ENCODE results near the gene ITGB5. TPM values are rescaled to one million over a fixed set of nuclear protein-coding genes. Genes with fewer than 3 reads are reported as not detected.

The ITGB5 gene
- total RNA-seq, 1 donor: 10.4 TPM

DNA sequence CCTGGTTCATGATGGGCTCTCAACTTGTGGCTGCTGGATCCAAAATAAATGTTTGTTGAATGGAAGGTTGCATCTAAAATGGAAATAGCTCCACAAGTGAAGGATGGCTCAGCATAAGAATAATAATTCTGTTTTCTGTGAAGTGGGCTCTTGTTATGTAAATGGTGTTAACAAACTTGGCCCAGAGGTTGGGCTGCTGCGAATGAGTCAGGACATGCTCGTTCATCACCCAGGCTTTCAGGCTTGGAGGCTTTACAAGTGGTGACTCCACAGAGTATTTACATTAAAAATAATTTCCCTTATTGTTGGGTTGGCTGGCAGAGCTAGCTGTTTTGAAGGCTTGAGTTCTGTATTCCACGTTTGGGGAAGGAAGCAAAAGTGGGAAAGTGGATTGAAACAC lies 60.5 kb downstream of the ITGB5 start:
- Histone ChIP-seq H3K4me1 (ENCODE audit: insufficient read depth, low read length) (peaks cover 16% of the 10 kb centered on the region), H3K4me3 (ENCODE audit: low read length) (no peak overlapping the region), H3K9me3 (ENCODE audit: low read depth, low read length) (no peaks in the 10 kb centered on the region), H3K27me3 (ENCODE audit: insufficient read depth, low read length) (no peaks in the 10 kb centered on the region)

- Histone ChIP-seq H3K9me3 (ENCODE audit: low read depth, low read length) (no peaks in the 10 kb centered on the region), H3K4me3 (ENCODE audit: low read length) (no peak overlapping the region), H3K27me3 (ENCODE audit: insufficient read depth, low read length) (no peaks in the 10 kb centered on the region), H3K4me1 (ENCODE audit: insufficient read depth, low read length) (peaks cover 4% of the 10 kb centered on the region)
These were observed 62.8 kb downstream of the ITGB5 start for GRCh38 chr3:124824286-124824915.

DNA sequence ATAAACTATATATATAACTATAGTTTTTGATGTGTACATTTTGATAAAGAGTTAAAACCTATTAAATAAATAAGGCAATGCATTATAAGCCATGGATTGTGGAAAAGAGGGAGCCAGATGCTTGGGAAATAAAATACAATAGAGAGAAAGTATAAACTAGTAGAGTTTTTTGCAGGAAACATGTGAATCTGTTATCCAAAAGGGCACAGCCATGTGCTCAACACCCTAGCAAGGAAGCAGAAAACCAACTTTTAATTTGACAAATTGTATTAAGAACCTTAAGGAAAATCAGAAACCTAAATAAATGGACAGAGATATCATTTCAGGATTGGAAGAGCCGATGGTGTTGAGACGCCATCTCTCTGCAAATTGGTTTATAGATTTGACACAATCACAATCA lies 63.5 kb downstream of the ITGB5 start:
- Histone ChIP-seq H3K9me3 (ENCODE audit: low read depth, low read length) (no peaks in the 10 kb centered on the region), H3K4me3 (ENCODE audit: low read length) (no peak overlapping the region), H3K4me1 (ENCODE audit: insufficient read depth, low read length) (no peaks in the 10 kb centered on the region), H3K27me3 (ENCODE audit: insufficient read depth, low read length) (peaks cover 2% of the 10 kb centered on the region)

DNA sequence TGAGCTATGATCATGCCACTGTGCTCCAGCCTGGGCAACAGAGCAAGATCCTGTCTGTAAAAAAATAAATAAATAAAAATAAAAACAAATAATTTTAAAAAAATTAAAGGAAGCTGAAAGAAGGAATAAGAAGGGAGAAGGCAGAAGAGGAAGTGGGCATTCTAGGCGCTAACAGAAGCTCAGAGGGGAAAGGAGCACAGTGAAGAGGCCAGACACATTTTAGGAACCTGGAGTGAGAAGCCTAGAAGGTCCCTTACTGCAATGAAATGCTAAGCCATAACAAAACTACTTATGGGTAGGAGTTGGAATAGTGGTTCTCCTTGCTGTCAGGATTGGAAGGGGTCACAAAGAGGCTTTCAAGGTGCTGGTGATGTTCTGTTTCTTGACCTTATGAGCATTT lies 64.0 kb downstream of the ITGB5 start:
- Histone ChIP-seq H3K27me3 (ENCODE audit: insufficient read depth, low read length) (peaks cover 2% of the 10 kb centered on the region), H3K9me3 (ENCODE audit: low read depth, low read length) (no peaks in the 10 kb centered on the region), H3K4me1 (ENCODE audit: insufficient read depth, low read length) (no peaks in the 10 kb centered on the region), H3K4me3 (ENCODE audit: low read length) (no peak overlapping the region)

- H3K4me1 ChIP-seq (ENCODE audit: insufficient read depth, low read length): no peaks in the 10 kb centered on the region
- no peak overlapping the region for H3K4me3 ChIP-seq (ENCODE audit: low read length)
- H3K9me3 ChIP-seq (ENCODE audit: low read depth, low read length): no peaks in the 10 kb centered on the region
- peaks cover 2% of the 10 kb centered on the region for H3K27me3 ChIP-seq (ENCODE audit: insufficient read depth, low read length)
These were observed 65.8 kb downstream of the ITGB5 start for GRCh38 chr3:124821356-124821755.

DNA sequence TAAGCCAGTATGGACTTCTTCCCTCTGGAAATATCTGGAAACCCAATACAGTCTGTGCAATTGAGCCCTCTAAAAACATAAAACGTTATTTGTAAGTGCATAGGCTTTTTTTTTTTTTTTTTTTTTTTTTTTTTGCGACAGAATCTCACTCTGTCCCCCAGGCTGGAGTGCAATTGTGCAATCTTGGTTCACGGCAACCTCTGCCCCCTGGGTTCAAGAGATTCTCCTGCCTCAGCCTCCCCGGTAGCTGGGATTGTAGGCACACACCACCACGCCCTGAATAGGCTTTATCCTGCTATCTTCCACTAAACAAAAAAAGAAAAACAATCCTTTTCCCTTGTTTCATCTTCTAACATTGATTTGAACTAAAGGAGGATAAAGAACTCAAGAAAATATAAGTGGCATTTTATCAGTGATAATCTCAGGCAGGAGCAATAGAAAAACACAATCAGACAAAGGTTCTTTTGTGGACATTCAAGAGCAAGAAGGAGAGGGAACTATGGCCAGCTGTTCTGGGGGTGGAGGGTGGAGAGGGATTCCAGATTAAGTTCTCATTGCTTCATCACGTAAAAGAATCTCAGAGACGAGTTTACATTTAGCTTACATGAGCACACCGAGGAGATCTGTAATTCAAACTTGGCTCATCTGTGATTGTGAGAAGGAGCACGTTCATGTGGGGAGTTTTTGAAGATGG lies 68.6 kb downstream of the ITGB5 start:
- H3K4me1 ChIP-seq (ENCODE audit: insufficient read depth, low read length): no peaks in the 10 kb centered on the region
- peaks cover 2% of the 10 kb centered on the region for H3K27me3 ChIP-seq (ENCODE audit: insufficient read depth, low read length)
- H3K9me3 ChIP-seq (ENCODE audit: low read depth, low read length): no peaks in the 10 kb centered on the region
- H3K4me3 ChIP-seq (ENCODE audit: low read length): no peak overlapping the region

GRCh38 chr3:124817079-124817478 lies 70.1 kb downstream of the ITGB5 start:
- H3K27me3 ChIP-seq (ENCODE audit: insufficient read depth, low read length): peaks cover 2% of the 10 kb centered on the region
- H3K4me1 ChIP-seq (ENCODE audit: insufficient read depth, low read length): no peaks in the 10 kb centered on the region
- H3K4me3 ChIP-seq (ENCODE audit: low read length): no peak overlapping the region

GRCh38 chr3:124816206-124816605 lies 71.0 kb downstream of the ITGB5 start:
- no peaks in the 10 kb centered on the region for H3K9me3 ChIP-seq (ENCODE audit: low read depth, low read length)
- peaks cover 2% of the 10 kb centered on the region for H3K27me3 ChIP-seq (ENCODE audit: insufficient read depth, low read length)
- H3K4me1 ChIP-seq (ENCODE audit: insufficient read depth, low read length): no peaks in the 10 kb centered on the region
- H3K4me3 ChIP-seq (ENCODE audit: low read length): no peak overlapping the region

More at GRCh38 chr3:124817079-124817478, 70.1 kb downstream of the ITGB5 start:
- H3K9me3 ChIP-seq (ENCODE audit: low read depth, low read length): no peaks in the 10 kb centered on the region

- Histone ChIP-seq H3K4me3 (ENCODE audit: low read length) (no peak overlapping the region), H3K9me3 (ENCODE audit: low read depth, low read length) (no peaks in the 10 kb centered on the region), H3K27me3 (ENCODE audit: insufficient read depth, low read length) (peaks cover 2% of the 10 kb centered on the region), H3K4me1 (ENCODE audit: insufficient read depth, low read length) (no peaks in the 10 kb centered on the region)
These were observed 71.4 kb downstream of the ITGB5 start for GRCh38 chr3:124815781-124816180.

GRCh38 chr3:124814620-124815421 lies 72.3 kb downstream of the ITGB5 start:
- H3K27me3 ChIP-seq (ENCODE audit: insufficient read depth, low read length): peaks cover 2% of the 10 kb centered on the region
- no peaks in the 10 kb centered on the region for H3K9me3 ChIP-seq (ENCODE audit: low read depth, low read length)
- no peak overlapping the region for H3K4me3 ChIP-seq (ENCODE audit: low read length)
- no peaks in the 10 kb centered on the region for H3K4me1 ChIP-seq (ENCODE audit: insufficient read depth, low read length)

DNA sequence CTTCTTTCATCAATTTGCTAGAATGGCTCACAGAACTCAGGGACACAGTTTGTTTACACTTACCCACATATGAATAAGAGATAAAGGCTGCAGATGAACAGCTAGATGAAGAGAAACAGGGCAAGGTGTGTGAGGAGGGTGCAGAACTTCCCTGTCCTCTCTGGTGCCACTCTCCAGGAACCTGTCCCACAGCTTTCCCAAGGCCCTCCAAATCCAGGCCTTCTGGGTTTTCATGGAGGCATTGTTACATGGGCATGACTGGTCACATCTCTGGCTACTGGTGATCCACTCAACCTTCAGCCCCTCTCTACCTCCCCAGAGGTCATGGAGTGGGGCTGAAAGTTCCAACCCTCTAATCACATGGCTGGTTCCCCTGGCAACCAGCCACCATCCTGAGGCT lies 73.6 kb downstream of the ITGB5 start:
- H3K27me3 ChIP-seq (ENCODE audit: insufficient read depth, low read length): no peaks in the 10 kb centered on the region
- no peaks in the 10 kb centered on the region for H3K4me1 ChIP-seq (ENCODE audit: insufficient read depth, low read length)
- no peaks in the 10 kb centered on the region for H3K9me3 ChIP-seq (ENCODE audit: low read depth, low read length)
- no peak overlapping the region for H3K4me3 ChIP-seq (ENCODE audit: low read length)

DNA sequence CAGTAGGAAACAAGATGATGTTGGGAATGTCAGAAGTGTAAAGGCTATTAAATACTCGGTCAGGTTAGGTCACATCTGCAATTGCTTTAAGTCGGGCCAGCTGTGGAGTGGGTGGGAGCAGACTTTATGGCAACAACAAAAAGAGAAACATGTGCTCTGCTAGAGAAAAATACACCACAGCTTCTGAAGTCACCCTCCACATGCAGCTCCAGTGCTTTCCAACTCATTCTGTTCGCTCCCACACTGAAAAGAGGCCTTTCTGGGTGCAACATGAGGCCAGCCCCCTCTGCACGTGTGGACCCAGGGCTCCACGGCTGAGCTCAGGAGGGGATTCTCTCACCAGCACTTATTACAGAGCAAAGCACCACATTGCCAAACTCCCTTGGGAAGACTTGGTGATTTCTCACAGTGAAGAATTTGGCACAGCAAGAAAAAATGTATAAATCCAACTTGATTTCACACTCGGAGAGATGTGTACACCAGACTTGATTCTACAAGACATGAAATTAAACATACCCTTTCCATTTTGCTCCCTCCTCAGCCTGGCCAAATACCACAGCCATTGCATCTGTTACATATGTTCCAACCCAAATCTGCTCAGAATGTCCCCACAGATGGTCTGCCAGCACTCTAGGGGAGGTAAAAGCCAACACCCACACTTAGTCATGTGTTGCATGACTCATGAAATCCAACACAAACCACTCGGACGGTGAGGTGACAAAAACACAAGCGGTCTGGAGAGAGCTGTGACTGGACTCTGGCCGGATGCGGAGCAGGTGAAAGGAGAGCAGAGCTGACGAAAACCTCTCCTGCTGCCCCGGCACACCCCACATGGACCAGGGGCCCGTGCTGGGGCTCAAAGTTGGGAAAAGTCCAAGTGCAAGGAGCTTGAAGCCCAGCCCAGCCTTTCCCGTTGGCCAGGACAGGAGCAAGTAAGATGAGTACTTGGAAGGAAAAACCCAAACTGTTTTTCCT lies 74.6 kb downstream of the ITGB5 start:
- Histone ChIP-seq H3K9me3 (ENCODE audit: low read depth, low read length) (no peaks in the 10 kb centered on the region), H3K27me3 (ENCODE audit: insufficient read depth, low read length) (no peaks in the 10 kb centered on the region), H3K4me3 (ENCODE audit: low read length) (no peak overlapping the region)

DNA sequence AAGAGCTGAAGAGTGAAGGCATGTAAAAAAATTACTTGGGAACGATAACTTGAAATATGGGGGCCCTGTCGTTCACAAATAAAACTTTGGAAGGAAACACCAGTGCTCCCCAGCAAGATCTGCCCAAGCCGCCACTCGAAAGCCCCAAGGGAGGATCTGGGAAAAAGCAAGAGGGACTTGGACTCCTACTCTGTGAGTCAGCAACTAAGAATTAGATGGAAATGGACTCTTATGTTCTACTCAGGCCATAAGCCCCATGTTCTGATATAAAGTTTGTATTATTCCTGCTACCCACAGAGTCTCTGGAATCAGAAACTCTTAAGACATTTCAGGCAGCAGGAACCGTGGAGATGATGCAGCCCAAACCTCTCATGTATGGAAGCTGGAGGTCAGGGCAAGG lies 75.7 kb downstream of the ITGB5 start:
- Histone ChIP-seq H3K9me3 (ENCODE audit: low read depth, low read length) (no peaks in the 10 kb centered on the region), H3K27me3 (ENCODE audit: insufficient read depth, low read length) (no peaks in the 10 kb centered on the region), H3K4me1 (ENCODE audit: insufficient read depth, low read length) (no peaks in the 10 kb centered on the region), H3K4me3 (ENCODE audit: low read length) (no peak overlapping the region)

More for the DNA sequence above, 74.6 kb downstream of the ITGB5 start:
- H3K4me1 ChIP-seq (ENCODE audit: insufficient read depth, low read length): no peaks in the 10 kb centered on the region

DNA sequence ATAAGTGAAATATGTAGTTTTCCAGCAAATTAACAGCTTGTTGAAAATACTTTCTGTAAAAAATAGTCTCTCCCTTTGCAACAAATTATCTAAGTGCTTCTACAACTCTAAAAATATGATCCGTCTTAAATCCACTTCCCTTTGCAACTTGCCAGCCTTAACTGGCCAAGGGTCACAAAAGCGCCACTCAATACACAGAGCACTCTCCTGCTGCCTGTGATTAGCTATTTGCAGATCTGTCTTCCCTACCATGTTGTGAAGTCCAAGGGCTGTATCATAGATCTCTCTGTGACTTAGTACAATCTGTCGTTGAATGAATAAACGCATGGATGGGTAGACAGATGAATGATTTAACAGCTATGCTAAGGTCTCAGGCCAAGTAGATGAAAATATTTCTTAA lies 76.2 kb downstream of the ITGB5 start:
- Histone ChIP-seq H3K4me1 (ENCODE audit: insufficient read depth, low read length) (no peaks in the 10 kb centered on the region), H3K4me3 (ENCODE audit: low read length) (no peak overlapping the region), H3K27me3 (ENCODE audit: insufficient read depth, low read length) (no peaks in the 10 kb centered on the region), H3K9me3 (ENCODE audit: low read depth, low read length) (no peaks in the 10 kb centered on the region)
